Gastrocnemius medialis (tissue), 4 donors: Measurements from ENCODE around the gene TMCC1.

Experiments used
- CTCF ChIP-seq, 5 experiments: fragments of 450-650 bp in 3 of 5; fragments of 200-600 bp in 2 of 5; sonication (generic) in 2 of 5; IDR thresholded peaks in 4 of 5; conservative IDR thresholded peaks in 1 of 5; 1 replicate in 4 of 5; 2 replicates in 1 of 5; pipeline ENCODE4 v1.5.1; 2016 to 2019; ENCODE audit warnings: antibody characterized with exemption in 5 of 5, mild to moderate bottlenecking in 3 of 5, moderate library complexity in 3 of 5
- POLR2A ChIP-seq, 2 donors: fragments of 450-650 bp; IDR thresholded peaks; one replicate each; pipeline ENCODE4 v1.6.1; 2017; ENCODE audit warnings: antibody characterized with exemption in 2 of 2, mild to moderate bottlenecking in 2 of 2, moderate library complexity in 2 of 2

DNA sequence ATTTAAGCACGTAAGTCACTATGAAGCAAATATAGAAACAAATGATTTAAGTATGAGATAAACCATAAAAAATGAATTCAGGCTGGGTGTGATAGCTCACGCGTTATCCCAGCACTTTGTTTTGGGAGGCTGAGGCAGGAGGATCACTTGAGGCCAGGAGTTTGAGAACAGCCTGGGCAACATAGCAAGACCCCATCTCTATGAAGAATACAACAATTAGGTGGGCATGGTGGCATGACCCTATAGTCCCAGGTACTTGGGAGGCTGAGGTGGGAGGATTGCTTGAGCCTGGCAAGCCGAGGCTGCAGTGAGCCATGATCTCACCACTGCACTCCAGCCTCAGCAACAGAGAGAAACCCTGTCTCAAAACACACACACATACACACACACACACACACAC lies 34.2 kb downstream of the TMCC1 start:
- no peak for TF ChIP-seq CTCF (IDR thresholded peaks at IDR 0.05 in 4 of 5, conservative IDR thresholded peaks at IDR 0.05 in 1 of 5)
- no peak for TF ChIP-seq POLR2A (IDR thresholded peaks at IDR 0.05)
